Measurements from ENCODE around the gene NUDT4. TPM values are rescaled to one million over a fixed set of nuclear protein-coding genes. Genes with fewer than 3 reads are reported as not detected.

NUDT4 gene
- 48.2 TPM for polyA plus RNA-seq (2013, experiment 1 of 4)
- polyA plus RNA-seq (2013, experiment 2 of 4) = 42.7 TPM
- 35.4 TPM for polyA plus RNA-seq (2013, experiment 3 of 4)
- polyA plus RNA-seq (2013, experiment 4 of 4) = 38.2 TPM

- no peaks in the 10 kb centered on the region for H3K36me3 ChIP-seq (ENCODE audit: control insufficient read depth, insufficient read depth, low read length)
- peak within 1 kb of the TSS; percentile 67 for H3K27ac ChIP-seq (ENCODE audit: insufficient read depth, low read depth, low read length, poor library complexity, severe bottlenecking)
- WGBS, 2 experiments = 8 to 10% methylated on average over 52 to 58 of the region's 79 CpGs
- H3K4me3 ChIP-seq (ENCODE audit: insufficient read depth, low read depth, low read length) = peak within 1 kb of the TSS; percentile 92
- peaks cover 32% of the 10 kb centered on the region for H3K4me1 ChIP-seq (ENCODE audit: control insufficient read depth, insufficient read depth, low read length)
- H3K9me3 ChIP-seq (ENCODE audit: control insufficient read depth, low read length) = no peaks in the 10 kb centered on the region
- no peaks in the 10 kb centered on the region for H3K27me3 ChIP-seq (ENCODE audit: control insufficient read depth, insufficient read depth, low read length, poor library complexity, severe bottlenecking)
Measured at GRCh38 chr12:93377252-93378195, at the start of gene NUDT4. TSS of gene NUDT4 (plus strand) at chr12:93377925. CDS start at chr12:93378323, 398 bp downstream.

- 94% methylated on average over 3 of the region's 3 CpGs for WGBS, 2 experiments
Measured at GRCh38 chr12:93333054-93333453, 44.7 kb upstream of the NUDT4 start.

GRCh38 chr12:93333828-93334227 is 43.9 kb upstream of the NUDT4 start:
- Histone ChIP-seq H3K4me1 (ENCODE audit: control insufficient read depth, insufficient read depth, low read length) (peaks cover 10% of the 10 kb centered on the region), H3K36me3 (ENCODE audit: control insufficient read depth, insufficient read depth, low read length) (no peaks in the 10 kb centered on the region), H3K9me3 (ENCODE audit: control insufficient read depth, low read length) (no peaks in the 10 kb centered on the region), H3K27ac (ENCODE audit: insufficient read depth, low read depth, low read length, poor library complexity, severe bottlenecking) (no peak overlapping the region), H3K4me3 (ENCODE audit: insufficient read depth, low read depth, low read length) (no peak overlapping the region), H3K27me3 (ENCODE audit: control insufficient read depth, insufficient read depth, low read length, poor library complexity, severe bottlenecking) (no peaks in the 10 kb centered on the region)
- WGBS, 2 experiments = 97 to 100% methylated on average over 2 of the region's 3 CpGs

More at GRCh38 chr12:93333054-93333453, 44.7 kb upstream of the NUDT4 start:
- Histone ChIP-seq H3K27ac (ENCODE audit: insufficient read depth, low read depth, low read length, poor library complexity, severe bottlenecking) (no peak overlapping the region), H3K4me3 (ENCODE audit: insufficient read depth, low read depth, low read length) (no peak overlapping the region), H3K27me3 (ENCODE audit: control insufficient read depth, insufficient read depth, low read length, poor library complexity, severe bottlenecking) (no peaks in the 10 kb centered on the region), H3K9me3 (ENCODE audit: control insufficient read depth, low read length) (no peaks in the 10 kb centered on the region), H3K36me3 (ENCODE audit: control insufficient read depth, insufficient read depth, low read length) (no peaks in the 10 kb centered on the region), H3K4me1 (ENCODE audit: control insufficient read depth, insufficient read depth, low read length) (peaks cover 10% of the 10 kb centered on the region)

- no peaks in the 10 kb centered on the region for H3K27me3 ChIP-seq (ENCODE audit: control insufficient read depth, insufficient read depth, low read length, poor library complexity, severe bottlenecking)
- 93 to 94% methylated on average over 9 of the region's 9 CpGs for WGBS, 2 experiments
- peak overlapping the region; percentile 85 for H3K27ac ChIP-seq (ENCODE audit: insufficient read depth, low read depth, low read length, poor library complexity, severe bottlenecking)
- H3K9me3 ChIP-seq (ENCODE audit: control insufficient read depth, low read length) = no peaks in the 10 kb centered on the region
- no peak overlapping the region for H3K4me3 ChIP-seq (ENCODE audit: insufficient read depth, low read depth, low read length)
- no peaks in the 10 kb centered on the region for H3K36me3 ChIP-seq (ENCODE audit: control insufficient read depth, insufficient read depth, low read length)
- H3K4me1 ChIP-seq (ENCODE audit: control insufficient read depth, insufficient read depth, low read length) = peaks cover 10% of the 10 kb centered on the region
Measured at GRCh38 chr12:93335603-93336162, 42.0 kb upstream of the NUDT4 start.

- Histone ChIP-seq H3K4me3 (ENCODE audit: insufficient read depth, low read depth, low read length) (no peak overlapping the region), H3K36me3 (ENCODE audit: control insufficient read depth, insufficient read depth, low read length) (no peaks in the 10 kb centered on the region), H3K27me3 (ENCODE audit: control insufficient read depth, insufficient read depth, low read length, poor library complexity, severe bottlenecking) (no peaks in the 10 kb centered on the region), H3K9me3 (ENCODE audit: control insufficient read depth, low read length) (no peaks in the 10 kb centered on the region), H3K4me1 (ENCODE audit: control insufficient read depth, insufficient read depth, low read length) (peaks cover 10% of the 10 kb centered on the region), H3K27ac (ENCODE audit: insufficient read depth, low read depth, low read length, poor library complexity, severe bottlenecking) (peak overlapping the region; percentile 85)
- WGBS, 2 experiments = 46 to 50% methylated on average over 4 of the region's 4 CpGs
Measured at GRCh38 chr12:93336291-93336741, 41.4 kb upstream of the NUDT4 start.

- Histone ChIP-seq H3K36me3 (ENCODE audit: control insufficient read depth, insufficient read depth, low read length) (no peaks in the 10 kb centered on the region), H3K9me3 (ENCODE audit: control insufficient read depth, low read length) (no peaks in the 10 kb centered on the region), H3K4me3 (ENCODE audit: insufficient read depth, low read depth, low read length) (no peak overlapping the region), H3K27me3 (ENCODE audit: control insufficient read depth, insufficient read depth, low read length, poor library complexity, severe bottlenecking) (no peaks in the 10 kb centered on the region), H3K4me1 (ENCODE audit: control insufficient read depth, insufficient read depth, low read length) (peaks cover 10% of the 10 kb centered on the region), H3K27ac (ENCODE audit: insufficient read depth, low read depth, low read length, poor library complexity, severe bottlenecking) (no peak overlapping the region)
- WGBS, 2 experiments = 94 to 95% methylated on average over 7 of the region's 7 CpGs
Measured at GRCh38 chr12:93338598-93338997, 39.1 kb upstream of the NUDT4 start.

GRCh38 chr12:93339695-93340094 is 38.0 kb upstream of the NUDT4 start:
- Histone ChIP-seq H3K36me3 (ENCODE audit: control insufficient read depth, insufficient read depth, low read length) (no peaks in the 10 kb centered on the region), H3K27me3 (ENCODE audit: control insufficient read depth, insufficient read depth, low read length, poor library complexity, severe bottlenecking) (no peaks in the 10 kb centered on the region), H3K4me3 (ENCODE audit: insufficient read depth, low read depth, low read length) (no peak overlapping the region), H3K4me1 (ENCODE audit: control insufficient read depth, insufficient read depth, low read length) (peaks cover 10% of the 10 kb centered on the region), H3K9me3 (ENCODE audit: control insufficient read depth, low read length) (no peaks in the 10 kb centered on the region), H3K27ac (ENCODE audit: insufficient read depth, low read depth, low read length, poor library complexity, severe bottlenecking) (no peak overlapping the region)
- WGBS, 2 experiments = 87 to 92% methylated on average over 4 of the region's 4 CpGs

GRCh38 chr12:93341409-93342049 is 36.2 kb upstream of the NUDT4 start:
- H3K27me3 ChIP-seq (ENCODE audit: control insufficient read depth, insufficient read depth, low read length, poor library complexity, severe bottlenecking) = no peaks in the 10 kb centered on the region
- H3K9me3 ChIP-seq (ENCODE audit: control insufficient read depth, low read length) = no peaks in the 10 kb centered on the region
- WGBS, 2 experiments = 96 to 97% methylated on average over 3 of the region's 3 CpGs
- no peaks in the 10 kb centered on the region for H3K36me3 ChIP-seq (ENCODE audit: control insufficient read depth, insufficient read depth, low read length)
- no peak overlapping the region for H3K27ac ChIP-seq (ENCODE audit: insufficient read depth, low read depth, low read length, poor library complexity, severe bottlenecking)
- no peak overlapping the region for H3K4me3 ChIP-seq (ENCODE audit: insufficient read depth, low read depth, low read length)
- peaks cover 3% of the 10 kb centered on the region for H3K4me1 ChIP-seq (ENCODE audit: control insufficient read depth, insufficient read depth, low read length)

GRCh38 chr12:93347054-93347785 is 30.5 kb upstream of the NUDT4 start:
- 92 to 98% methylated on average over 8 of the region's 8 CpGs for WGBS, 2 experiments
- Histone ChIP-seq H3K36me3 (ENCODE audit: control insufficient read depth, insufficient read depth, low read length) (no peaks in the 10 kb centered on the region), H3K9me3 (ENCODE audit: control insufficient read depth, low read length) (no peaks in the 10 kb centered on the region), H3K4me3 (ENCODE audit: insufficient read depth, low read depth, low read length) (no peak overlapping the region), H3K27ac (ENCODE audit: insufficient read depth, low read depth, low read length, poor library complexity, severe bottlenecking) (no peak overlapping the region), H3K4me1 (ENCODE audit: control insufficient read depth, insufficient read depth, low read length) (no peaks in the 10 kb centered on the region), H3K27me3 (ENCODE audit: control insufficient read depth, insufficient read depth, low read length, poor library complexity, severe bottlenecking) (no peaks in the 10 kb centered on the region)

Data from ectodermal cell (in vitro differentiated cells).